Omental fat pad (tissue), 4 donors: ENCODE measurements around the gene C6orf62. TPM values are rescaled to one million over a fixed set of nuclear protein-coding genes. Genes with fewer than 3 reads are reported as not detected.
"Not testable (repeated sequence)": the region's sequence is repeated elsewhere in the genome, so short reads cannot be mapped to it uniquely, and the experiment has no call there.

Experiments used
- ATAC-seq: fragments of 150-250 bp; one replicate; pipeline ENCODE4 v1.9.1; 2016; ENCODE audit warnings: mild to moderate bottlenecking, moderate library complexity; ENCODE audit not compliant: low FRiP score
- DNase-seq: peaks from one replicate; pipeline ENCODE4 v3.0.0-alpha.2; 2019; ENCODE audit warnings: low spot score
- CTCF ChIP-seq, 3 donors: fragments of 450-650 bp; IDR thresholded peaks; one replicate each; pipeline ENCODE4 v1.5.1; 2016 to 2017; ENCODE audit warnings: antibody characterized with exemption in 3 of 3, mild to moderate bottlenecking in 3 of 3, moderate library complexity in 2 of 3
- total RNA-seq, 4 donors: library from RNA; depleted of rRNA; stranded (reverse); fragments of >200 nt; gene quantifications; one replicate each; pipeline ENCODE4 v1.1.0, GENCODE V29; 2016

C6orf62 gene
- total RNA-seq, 4 donors from 2014 or later = 54.4 to 81.3 (median 78.4) TPM

- no peak for DNase-seq
- no peak for ATAC-seq
- no peak for TF ChIP-seq CTCF (IDR thresholded peaks at IDR 0.05)
Measured at GRCh38 chr6:24709014-24709711, 9.8 kb downstream of the C6orf62 start.

GRCh38 chr6:24708612-24709011, 10.3 kb downstream of the C6orf62 start:
- DNase-seq (no peak), ATAC-seq (no peak)
- TF ChIP-seq CTCF (IDR thresholded peaks at IDR 0.05) = no peak

GRCh38 chr6:24704468-24704867, 14.5 kb downstream of the C6orf62 start:
- DNase-seq = no peak
- no peak for TF ChIP-seq CTCF (IDR thresholded peaks at IDR 0.05)
- no peak for ATAC-seq

GRCh38 chr6:24702720-24703282, 16.2 kb downstream of the C6orf62 start:
- TF ChIP-seq CTCF (IDR thresholded peaks at IDR 0.05) = no peak
- ATAC-seq = no peak

GRCh38 chr6:24699521-24700359, 19.2 kb downstream of the C6orf62 start:
- TF ChIP-seq CTCF (IDR thresholded peaks at IDR 0.05) = no peak
- ATAC-seq = peak; percentile 87
- DNase-seq = no peak

More at GRCh38 chr6:24702720-24703282, 16.2 kb downstream of the C6orf62 start:
- no peak for DNase-seq

GRCh38 chr6:24696097-24696496, 22.9 kb downstream of the C6orf62 start:
- no peak for TF ChIP-seq CTCF (IDR thresholded peaks at IDR 0.05)
- DNase-seq (no peak), ATAC-seq (no peak)

GRCh38 chr6:24695635-24696034, 23.3 kb downstream of the C6orf62 start:
- DNase-seq = not testable (repeated sequence)
- peak; percentile 72 for ATAC-seq
